T-helper 9 cell (primary cell): ENCODE results near the gene SET.

Experiments used
- DNase-seq: peaks from one replicate; pipeline ENCODE4 v3.0.0-alpha.2; 2020

Gene SET

GRCh38 chr9:128713411-128713780 lies 24.4 kb downstream of the SET start:
- DNase-seq = no peak

GRCh38 chr9:128713941-128714573 lies 25.0 kb downstream of the SET start:
- no peak for DNase-seq

DNA sequence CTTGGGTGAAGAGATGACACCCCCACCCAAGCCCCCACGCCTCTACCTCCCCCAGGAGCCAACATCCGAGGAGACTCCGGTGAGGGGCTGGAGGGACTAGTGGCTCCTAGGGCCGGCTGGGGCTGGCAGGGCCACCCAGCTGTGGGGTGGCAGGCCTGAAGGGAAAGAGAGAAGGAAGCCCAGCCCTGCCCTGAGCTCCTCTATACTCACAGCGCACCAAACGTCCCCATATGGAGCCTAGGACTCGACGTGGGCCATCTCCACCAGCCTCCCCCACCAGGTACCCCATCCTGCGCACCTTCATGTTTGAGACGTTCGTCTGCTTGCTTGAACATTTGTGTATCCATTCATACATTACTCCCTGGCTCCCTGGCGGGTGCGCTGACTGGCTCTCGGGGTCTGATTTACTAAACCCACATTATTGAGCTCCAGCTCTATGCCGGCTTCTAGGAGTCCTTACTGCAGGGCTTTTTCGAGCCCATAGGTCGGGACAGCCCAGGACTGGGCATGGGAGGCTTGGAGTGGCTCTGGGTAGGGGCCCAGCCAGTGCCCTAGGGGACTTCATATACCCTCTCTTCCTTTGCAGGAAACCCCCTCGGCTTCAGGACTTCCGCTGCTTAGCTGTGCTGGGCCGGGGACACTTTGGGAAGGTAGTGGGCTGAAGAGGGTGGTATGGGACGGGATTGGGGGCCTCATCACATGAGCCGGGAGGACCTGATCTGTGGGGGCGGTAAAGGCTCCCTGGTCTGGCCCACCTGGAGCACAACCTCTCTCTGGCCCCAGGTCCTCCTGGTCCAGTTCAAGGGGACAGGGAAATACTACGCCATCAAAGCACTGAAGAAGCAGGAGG lies 25.8 kb downstream of the SET start:
- no peak for DNase-seq

- DNase-seq = no peak
These were observed 26.4 kb downstream of the SET start for GRCh38 chr9:128715436-128715750.

- no peak for DNase-seq
These were observed 27.7 kb downstream of the SET start for GRCh38 chr9:128716581-128717254.

- DNase-seq = no peak
These were observed 29.0 kb downstream of the SET start for GRCh38 chr9:128718047-128718446.

DNA sequence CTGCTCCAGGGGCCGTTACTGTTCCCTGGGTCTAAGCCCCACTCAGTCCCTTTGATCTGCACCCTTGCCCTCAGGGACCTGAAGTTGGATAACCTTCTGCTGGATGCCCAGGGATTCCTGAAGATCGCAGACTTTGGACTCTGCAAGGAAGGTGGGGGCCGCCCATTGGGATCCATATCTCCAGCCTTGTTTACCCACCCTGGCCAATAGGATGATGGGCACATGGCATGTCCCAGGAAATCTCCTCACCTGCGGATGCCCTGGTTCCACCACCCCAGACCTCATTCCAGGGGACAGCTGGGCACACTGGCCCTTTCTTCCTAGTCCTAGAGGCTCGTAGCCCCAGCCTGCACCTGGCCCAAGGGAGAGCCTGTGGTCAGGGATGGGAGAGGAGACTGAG lies 29.5 kb downstream of the SET start:
- DNase-seq = no peak

GRCh38 chr9:128719919-128720605 lies 31.0 kb downstream of the SET start:
- DNase-seq = no peak

DNA sequence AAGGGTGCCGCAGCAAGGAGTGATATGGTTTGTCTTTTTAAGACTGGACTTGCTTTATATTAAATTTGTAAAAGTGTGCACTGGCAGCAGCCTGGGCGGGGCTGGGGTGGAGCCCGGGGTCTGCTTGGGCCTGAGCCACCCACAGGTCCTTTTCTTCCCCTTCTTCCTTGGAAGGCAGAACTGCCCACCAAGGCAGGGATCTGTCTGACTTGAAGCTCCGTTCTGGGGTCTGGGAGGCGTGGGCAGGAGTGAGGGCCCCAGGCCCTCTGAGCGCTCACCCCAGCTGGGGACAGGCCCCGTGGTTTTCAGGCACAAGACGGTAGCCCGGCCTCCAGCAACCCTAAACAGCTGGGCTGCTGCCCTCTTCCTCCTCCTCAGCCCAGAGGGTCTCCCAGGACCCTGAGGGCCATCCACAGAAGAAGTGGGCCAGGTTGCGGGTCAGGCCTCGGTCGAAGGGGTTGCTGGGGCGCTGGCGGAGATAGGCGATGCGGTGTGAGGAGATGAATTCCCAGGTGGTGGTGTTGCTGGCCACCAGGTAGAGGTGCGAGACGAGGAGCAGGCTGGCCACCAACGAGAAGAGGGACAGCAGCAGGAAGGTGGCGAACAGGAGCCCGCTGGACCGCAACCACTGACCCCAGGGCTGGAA lies 31.9 kb downstream of the SET start:
- no peak for DNase-seq

DNA sequence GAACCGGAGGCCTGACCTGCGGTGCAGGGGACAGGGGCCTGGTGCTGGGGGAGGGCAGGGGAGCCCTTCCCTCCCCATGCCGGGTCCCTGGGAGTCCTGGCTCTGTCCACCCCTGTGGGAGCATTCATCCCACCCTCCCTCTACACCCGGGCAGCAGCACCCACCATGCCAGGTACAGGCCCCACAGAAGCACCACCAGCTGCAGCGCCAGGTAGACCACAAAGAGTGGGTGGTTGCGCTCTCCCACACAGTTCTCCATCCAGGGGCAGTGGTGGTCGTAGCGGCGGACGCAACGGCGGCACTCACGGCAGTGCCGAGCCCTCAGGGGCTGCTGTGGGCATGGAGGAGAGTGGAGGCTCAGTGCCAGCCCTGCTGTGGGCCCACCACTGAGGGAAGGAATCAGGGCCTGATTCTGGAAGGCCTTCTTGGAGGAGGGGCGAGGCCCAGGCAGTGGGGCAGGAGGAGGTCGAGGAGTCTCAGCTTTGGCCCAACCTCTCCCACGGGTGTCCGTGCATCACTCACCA lies 32.5 kb downstream of the SET start:
- no peak for DNase-seq

DNA sequence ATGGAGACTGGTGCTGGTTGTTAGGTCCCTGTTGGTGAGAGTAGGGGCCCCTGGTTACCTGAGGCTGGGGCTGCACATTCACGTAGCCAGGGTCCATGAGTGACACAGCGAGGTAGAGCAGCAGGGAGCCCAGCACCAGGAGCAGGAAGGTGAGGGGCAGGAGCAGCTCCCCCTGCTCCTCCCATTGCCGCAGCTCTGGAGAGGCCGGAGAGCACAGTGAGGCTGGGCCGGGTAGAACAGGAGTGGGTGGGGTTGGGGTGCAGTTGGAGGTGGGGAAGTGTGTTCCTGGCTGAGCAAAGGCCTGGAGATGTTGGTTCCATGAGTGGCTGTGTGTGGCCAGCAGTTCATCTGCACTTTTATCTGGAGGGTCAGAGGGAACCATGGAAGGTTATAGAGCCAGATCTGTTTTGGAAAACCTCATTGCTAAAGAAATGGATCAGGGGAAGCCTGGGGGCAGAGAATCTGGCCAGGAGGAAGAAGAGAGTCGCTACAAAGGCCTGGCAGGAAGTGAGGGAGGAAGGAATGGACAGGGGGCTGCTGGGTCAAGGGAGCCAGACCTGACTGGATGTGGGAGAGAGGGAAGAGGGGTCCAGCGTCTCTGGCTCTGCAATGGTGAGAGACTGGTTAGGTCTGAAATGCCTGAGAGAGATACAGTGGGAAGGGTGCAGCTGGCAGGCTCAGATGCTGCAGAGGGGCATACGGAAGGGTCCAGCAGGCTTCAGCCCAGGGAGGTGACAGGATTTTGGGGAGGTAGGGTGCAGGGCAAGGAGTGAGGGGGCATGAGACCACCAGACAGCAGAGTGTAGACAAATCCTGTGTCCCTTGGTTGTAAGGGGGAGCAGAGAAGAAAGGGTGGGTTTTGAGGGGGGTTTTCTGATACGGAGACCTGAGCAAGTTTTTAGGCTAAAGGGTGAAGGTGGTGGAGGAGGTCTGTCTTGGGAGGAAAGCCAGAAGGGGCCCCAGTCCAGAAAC lies 33.6 kb downstream of the SET start:
- no peak for DNase-seq

DNA sequence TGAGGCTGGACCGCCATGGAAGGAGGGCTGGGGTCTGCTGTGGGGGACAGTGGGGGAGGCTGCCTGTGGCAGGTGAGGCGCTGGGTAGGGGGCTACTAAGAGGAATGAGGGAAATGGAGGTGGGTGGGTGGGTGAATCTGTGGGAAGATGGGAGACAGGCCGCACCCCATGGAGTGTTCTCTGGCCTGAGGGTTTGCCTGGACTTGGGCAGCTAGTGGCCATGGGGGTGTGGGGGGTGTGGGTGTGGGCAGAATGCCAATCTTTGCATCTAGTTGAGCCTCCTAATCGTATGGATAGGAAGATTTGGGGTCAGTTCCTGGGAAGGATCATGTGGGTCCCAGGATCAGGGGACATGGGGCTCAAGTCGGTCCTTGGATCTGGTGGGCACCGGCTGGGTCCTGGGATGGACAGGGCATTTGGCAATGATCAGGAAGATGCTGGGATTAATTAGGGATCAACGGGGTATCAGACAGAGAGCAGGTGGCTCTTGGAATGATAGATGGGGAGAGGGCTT lies 34.4 kb downstream of the SET start:
- DNase-seq = no peak

DNA sequence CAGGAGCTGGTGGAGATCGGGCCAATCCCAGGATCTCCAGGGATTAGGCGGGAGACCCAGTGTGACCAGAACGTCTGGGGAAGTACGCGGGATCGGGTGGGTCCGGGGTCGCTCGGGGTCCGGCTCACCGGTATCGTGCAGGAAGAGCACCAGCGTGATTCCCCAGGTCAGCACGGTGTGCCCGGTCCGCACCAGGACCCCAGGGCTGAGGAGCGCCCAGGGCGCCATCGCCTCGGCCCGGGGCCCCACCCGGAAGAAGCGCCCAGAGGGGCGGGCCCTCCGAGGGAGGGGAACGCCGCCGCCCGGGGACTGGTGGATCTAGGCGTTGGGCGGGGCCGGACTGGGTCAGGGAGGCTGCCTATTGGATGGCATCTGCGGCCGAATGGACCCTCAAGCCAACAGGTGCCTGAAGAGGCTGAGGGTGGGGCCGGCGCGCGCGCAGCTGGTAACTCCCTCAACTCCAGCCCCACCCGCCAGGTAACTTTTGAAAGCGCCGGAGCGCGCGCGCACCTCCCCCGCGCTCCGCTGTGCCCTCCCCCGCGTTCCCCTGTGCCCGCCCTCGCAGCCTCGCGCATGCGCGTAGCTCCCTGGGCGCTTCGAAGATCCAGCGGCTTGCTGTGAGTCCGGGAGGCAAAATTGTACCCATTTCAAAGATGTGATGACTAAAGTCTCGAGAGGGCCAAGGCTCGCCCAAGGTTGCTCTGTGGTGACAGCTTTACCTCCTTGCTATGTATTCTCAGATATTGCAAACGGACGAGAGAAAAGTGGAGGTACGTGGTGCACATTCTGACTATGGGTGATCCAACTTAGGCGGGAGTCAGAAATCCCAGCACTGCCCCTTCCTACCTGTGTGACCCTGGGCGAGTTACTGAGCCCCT lies 35.1 kb downstream of the SET start, which contains the start of gene ZDHHC12:
Gene ZDHHC12 (minus strand): TSS at position 262 of the 878 bp plus-strand sequence. CDS start 34 bp downstream, at position 228.
- peak; percentile 99 for DNase-seq

DNA sequence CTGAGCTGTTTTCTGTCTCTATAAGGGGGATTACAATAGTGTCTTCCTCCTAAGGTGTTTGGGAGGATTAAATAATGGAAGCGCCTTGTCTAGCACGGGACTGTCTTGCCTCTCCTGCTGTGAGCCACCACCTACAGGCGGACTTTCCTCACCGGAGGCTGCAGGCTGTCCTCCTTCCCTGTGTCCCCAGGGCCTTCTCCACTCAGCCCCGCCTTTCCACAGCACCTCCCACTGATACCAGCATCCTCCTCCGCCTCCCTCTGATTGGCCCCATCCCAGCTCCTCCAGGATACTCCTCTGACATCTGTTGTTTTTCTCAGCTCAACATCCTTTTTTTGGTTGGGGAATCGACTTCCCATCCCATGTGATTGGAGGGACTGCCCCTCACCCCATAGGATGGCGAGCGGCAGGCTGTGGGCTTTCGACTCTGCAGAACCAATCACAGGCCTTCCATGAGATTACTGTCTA lies 35.8 kb downstream of the SET start:
- DNase-seq = peak; percentile 22

GRCh38 chr9:128727640-128728248 lies 38.7 kb downstream of the SET start:
- no peak for DNase-seq

DNA sequence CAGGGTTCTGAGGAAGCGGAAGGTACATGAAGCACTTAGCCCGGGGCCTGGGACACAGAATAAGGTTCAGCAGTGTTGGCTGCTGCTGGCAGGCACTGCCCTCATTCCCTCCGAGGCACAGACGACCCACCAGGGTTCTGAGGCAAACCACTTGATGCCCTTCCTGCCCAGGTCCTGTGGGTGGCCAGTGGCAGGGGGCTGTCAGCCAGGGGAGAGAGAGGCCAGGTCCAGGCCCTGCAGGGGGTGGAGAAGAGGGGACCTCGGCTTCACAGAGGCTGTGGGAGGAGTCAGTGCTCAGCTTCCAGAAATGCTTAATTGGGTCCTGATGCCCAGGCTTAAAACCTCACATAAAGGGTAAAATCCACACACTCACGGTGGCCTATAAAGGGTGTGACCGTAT lies 39.3 kb downstream of the SET start:
- no peak for DNase-seq

DNA sequence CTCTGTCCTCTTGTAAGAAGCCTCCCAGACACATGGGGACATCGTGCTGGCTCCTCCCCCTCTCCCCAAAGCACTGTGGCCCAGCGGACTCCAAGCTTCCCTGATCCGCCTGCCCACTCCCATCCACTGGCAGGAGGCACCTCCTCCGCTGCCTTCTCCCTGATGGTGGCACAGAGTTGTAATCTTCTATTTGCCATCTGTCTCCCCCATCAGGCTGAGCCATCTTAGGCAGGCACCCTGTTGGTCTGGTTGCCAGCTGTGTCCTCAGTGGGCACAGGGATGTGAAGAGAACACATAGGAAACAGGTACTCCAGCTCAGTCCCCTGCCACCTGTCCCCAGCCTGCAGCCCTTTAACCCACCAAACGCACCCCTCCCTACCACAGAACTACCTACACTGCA lies 40.3 kb downstream of the SET start:
- DNase-seq = no peak

- no peak for DNase-seq
These were observed 40.9 kb downstream of the SET start for GRCh38 chr9:128729766-128730517.

DNA sequence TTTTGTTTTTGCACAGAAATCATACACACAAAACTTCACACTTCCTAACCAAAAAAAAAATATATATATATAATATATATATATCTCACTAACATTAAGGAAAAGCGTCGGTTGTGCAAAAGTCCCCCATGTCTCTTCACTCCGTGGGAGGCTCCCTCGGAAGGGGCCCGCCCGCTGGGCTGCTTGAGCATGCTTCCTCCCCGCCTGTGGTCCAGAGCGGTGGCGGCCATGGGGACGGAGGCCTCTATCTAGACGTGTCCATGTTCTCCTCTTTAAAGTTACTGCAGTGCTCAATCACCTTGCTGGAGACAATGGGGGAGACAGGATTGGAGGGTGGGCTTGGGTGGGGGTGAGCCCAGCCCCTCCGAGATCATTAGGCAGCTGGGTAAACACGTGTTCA lies 42.1 kb downstream of the SET start:
- no peak for DNase-seq
